AG10803 (cell line): ENCODE measurements around the gene STEAP4.
"Not testable (repeated sequence)": the region's sequence is repeated elsewhere in the genome, so short reads cannot be mapped to it uniquely, and the experiment has no call there.

Source experiments
- DNase-seq: peaks from one replicate; pipeline ENCODE4 v3.0.0; 2010; ENCODE audit warnings: low read depth
- H3K4me3 ChIP-seq: 2 replicates; pipeline ENCODE4 v1.5.1; 2011; ENCODE audit warnings: mild to moderate bottlenecking, low read length, control low read depth
- CTCF ChIP-seq: conservative IDR thresholded peaks from 2 replicates; pipeline ENCODE4 v1.5.1; 2011; ENCODE audit warnings: mild to moderate bottlenecking, low read length, control low read depth, inconsistent platforms

Gene STEAP4

GRCh38 chr7:88260719-88261118 lies 46.0 kb downstream of the STEAP4 start:
- DNase-seq: no peak
- TF ChIP-seq CTCF: no peak
- no peak overlapping the region for H3K4me3 ChIP-seq

GRCh38 chr7:88259656-88260380 lies 46.9 kb downstream of the STEAP4 start:
- H3K4me3 ChIP-seq: no peak overlapping the region
- TF ChIP-seq CTCF: no peak
- no peak for DNase-seq

- not testable (repeated sequence) for DNase-seq, H3K4me3 ChIP-seq
Measured at GRCh38 chr7:88258296-88258695, 48.4 kb downstream of the STEAP4 start.

GRCh38 chr7:88256906-88257305 lies 49.8 kb downstream of the STEAP4 start:
- no peak for DNase-seq
- no peak overlapping the region for H3K4me3 ChIP-seq
- TF ChIP-seq CTCF: no peak

- no peak for TF ChIP-seq CTCF
- H3K4me3 ChIP-seq: no peak overlapping the region
- DNase-seq: no peak
Measured at GRCh38 chr7:88254721-88255424, 51.8 kb downstream of the STEAP4 start.

- no peak overlapping the region for H3K4me3 ChIP-seq
- DNase-seq: no peak
- no peak for TF ChIP-seq CTCF
Measured at GRCh38 chr7:88253640-88254039, 53.1 kb downstream of the STEAP4 start.

- DNase-seq: no peak
- H3K4me3 ChIP-seq: no peak overlapping the region
- TF ChIP-seq CTCF: no peak
Measured at GRCh38 chr7:88244258-88244657, 62.4 kb downstream of the STEAP4 start.
